HL-60/S4 treated with phorbol 12-myristate 13-acetate at 8.2 ng/mL for 4 days and 3 days (cell line): ENCODE data around the gene UBE2N.

Experiments used
- in situ Hi-C: fragments of 300-500 bp; cut with MboI; formaldehyde crosslinking; loops from 2 replicates; pipeline ENCODE4 v1.15.0; 2022; ENCODE audit warnings: low sequenced_read_pairs

Gene UBE2N

GRCh38 chr12:93390031-93390430 lies 51.7 kb downstream of the UBE2N start:
- in situ Hi-C loops: loop anchor here (25.0 kb wide), 2 partner anchors 278 to 353 kb away; no protein-coding TSS in a partner anchor

DNA sequence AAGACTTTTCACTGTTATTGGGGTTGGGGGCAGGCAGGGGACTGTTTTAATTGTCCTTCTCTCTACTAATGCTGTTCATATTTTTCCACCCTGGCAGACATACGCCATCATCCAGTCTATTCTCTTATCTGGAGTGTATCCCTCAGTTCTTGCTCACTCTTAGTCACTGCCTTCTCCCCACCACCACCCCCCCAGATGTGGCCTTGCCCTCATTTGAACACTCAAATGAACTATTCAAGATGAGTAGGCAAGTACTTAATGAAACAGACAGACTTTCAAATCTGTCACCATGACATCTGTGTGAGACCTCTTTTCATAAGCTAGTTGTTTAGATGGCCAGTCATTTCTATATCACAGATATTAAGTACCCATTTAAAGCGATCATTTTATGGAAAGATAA lies 54.0 kb downstream of the UBE2N start:
- in situ Hi-C loops: loop anchor here (25.0 kb wide), 2 partner anchors 275 to 350 kb away; no protein-coding TSS in a partner anchor

DNA sequence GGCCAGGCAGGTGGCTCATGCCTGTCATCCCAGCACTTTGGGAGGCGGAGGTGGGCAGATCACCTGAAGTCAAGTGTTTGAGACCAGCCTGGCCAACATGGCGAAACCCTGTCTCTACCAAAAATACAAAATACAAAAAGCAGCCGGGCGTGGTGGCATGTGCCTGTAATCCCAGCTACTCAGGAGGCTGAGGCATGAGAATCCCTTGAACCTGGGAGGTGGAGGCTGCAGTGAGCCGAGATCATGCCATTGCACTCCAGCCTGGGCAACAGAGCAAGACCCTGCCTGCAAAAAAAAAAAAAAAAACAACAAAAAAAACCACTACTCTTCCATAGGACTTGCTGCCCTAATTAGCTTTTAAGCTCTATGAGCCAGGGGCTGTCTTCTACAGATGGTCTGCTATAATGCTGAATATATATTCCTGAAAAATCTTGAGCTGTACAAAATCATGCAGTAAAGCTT lies 59.7 kb downstream of the UBE2N start:
- in situ Hi-C loops: loop anchor here (25.0 kb wide), 2 partner anchors 270 to 345 kb away; no protein-coding TSS in a partner anchor

DNA sequence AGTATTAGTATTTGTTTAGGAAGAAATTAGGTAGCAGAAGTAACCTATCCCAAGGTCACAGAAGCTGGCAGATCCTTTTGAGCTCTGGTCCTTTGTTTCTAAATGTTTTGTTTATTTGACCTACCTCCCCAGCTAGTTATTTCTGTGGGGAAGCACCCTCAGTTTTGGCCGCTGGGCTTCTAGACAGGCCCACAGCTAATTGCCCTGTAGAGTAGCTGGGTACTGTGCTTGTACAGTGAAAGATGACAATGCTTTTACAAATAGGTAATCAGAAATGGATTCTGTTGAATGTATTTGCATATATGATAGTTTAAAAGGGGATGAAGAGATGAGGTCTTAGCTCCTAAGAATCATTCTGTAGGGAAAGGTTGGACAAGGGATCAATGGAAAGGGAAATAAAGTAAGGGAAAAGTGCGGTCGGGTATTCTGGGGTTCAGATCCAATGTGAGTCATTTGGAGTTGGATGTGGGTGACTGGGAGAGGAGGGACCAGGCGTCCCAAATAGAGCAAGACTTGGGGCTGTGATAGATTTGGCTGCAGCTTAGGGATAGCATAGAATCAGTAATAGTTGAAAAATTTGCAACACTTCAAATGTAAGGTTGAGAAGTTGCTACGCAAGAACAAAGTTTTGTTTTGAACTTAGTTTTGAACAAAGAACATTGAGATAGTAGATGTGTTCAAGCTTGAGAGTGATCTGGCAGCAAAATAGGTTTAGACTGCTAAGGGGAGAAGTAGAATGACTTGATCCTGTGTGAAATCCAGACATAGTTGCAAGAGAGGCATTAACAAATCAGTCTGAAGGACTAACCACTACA lies 60.4 kb downstream of the UBE2N start:
- in situ Hi-C loops: loop anchor here (25.0 kb wide), 2 partner anchors 269 to 344 kb away; no protein-coding TSS in a partner anchor

GRCh38 chr12:93380480-93381121 lies 61.1 kb downstream of the UBE2N start:
- in situ Hi-C loops: loop anchor here (25.0 kb wide), 2 partner anchors 268 to 343 kb away; no protein-coding TSS in a partner anchor

GRCh38 chr12:93379981-93380361 lies 61.8 kb downstream of the UBE2N start:
- in situ Hi-C loops: loop anchor here (25.0 kb wide), 2 partner anchors 268 to 343 kb away; no protein-coding TSS in a partner anchor

GRCh38 chr12:93379326-93379980 lies 62.3 kb downstream of the UBE2N start:
- in situ Hi-C loops: loop anchor here (25.0 kb wide), 2 partner anchors 267 to 342 kb away; no protein-coding TSS in a partner anchor

GRCh38 chr12:93378998-93379325 lies 62.8 kb downstream of the UBE2N start:
- in situ Hi-C loops: loop anchor here (25.0 kb wide), 2 partner anchors 267 to 342 kb away; no protein-coding TSS in a partner anchor

DNA sequence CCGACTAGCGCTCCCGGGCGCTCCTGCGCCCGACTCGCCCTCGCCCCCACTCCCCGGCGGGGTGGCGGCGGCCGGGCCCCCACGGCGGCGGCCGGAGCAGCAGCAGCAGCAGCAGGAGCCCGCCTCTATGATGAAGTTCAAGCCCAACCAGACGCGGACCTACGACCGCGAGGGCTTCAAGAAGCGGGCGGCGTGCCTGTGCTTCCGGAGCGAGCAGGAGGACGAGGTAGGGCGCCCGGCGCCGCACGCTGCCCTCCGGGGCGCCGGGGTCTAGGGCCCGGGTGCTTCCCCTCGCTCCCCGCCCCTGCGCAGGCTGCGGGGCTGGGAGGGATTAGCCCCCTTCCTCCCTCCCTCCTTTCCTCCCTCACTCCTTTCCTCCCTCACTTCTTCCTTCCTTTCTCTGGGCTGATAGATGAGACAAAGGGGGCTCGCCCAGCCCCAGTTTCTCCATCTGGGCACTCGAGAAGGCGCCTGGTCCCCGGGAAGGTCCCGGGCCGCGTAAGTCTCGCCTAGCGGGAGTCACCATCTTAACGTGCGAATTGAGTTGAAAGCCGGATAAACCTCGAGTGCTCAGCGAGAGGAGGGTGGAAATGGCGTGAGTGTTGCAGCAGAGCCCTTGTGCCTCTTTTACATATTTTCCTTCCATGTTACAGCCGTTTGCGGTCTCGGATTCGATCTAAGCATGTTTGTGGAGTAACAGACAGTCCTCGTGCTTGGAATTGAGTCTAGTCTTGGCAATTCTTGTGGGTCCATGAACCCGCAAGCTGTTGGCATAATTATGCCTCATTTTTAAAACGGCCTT lies 63.4 kb downstream of the UBE2N start:
- in situ Hi-C loops: loop anchor here (25.0 kb wide), 2 partner anchors 266 to 341 kb away; no protein-coding TSS in a partner anchor

- in situ Hi-C loops: loop anchor here (25.0 kb wide), 2 partner anchors 265 to 340 kb away; no protein-coding TSS in a partner anchor
Measured at GRCh38 chr12:93377252-93378195, 64.2 kb downstream of the UBE2N start, which contains the start of gene NUDT4. NUDT4 (plus strand) TSS chr12:93377925; CDS start chr12:93378323, 398 bp downstream.

DNA sequence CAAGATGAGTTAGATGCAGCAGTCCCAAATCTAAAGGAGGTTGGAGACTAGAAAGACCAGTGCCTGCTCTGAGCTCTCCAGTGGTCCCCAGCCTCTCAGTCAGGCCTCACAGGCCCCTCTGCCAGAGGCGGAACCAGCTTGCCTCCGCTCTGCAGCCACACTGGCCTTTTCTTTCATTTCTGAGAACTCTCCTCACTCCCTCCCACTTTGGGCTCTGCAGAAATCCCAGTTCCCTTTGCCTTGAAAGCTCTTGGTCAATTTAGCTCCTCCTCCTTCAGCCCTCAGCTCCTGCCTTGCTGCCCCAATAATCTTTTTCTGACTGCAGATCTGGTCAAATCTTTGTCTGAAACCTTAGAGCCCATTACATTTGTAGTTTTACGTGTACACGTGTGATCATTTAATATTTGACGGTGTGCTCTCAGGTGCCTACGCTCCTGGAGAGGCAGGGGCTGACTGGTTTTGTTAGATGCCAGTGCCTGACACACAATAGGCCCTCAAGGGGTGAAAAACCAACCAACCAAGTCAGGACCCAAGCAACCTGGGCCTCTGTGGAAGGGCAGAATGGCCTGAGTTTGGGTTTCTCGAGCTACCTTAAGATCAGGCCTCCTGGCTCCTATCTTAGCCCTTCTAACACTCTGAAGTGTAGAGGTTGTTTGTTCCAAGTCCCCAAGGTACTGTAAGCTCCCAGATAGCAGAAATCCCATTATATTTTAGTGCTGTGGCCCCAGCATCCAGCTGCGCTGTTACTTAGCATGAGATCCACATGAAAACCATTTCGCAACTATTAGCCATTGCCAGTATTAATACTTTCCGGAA lies 65.1 kb downstream of the UBE2N start:
- in situ Hi-C loops: loop anchor here (25.0 kb wide), 2 partner anchors 264 to 339 kb away; no protein-coding TSS in a partner anchor

DNA sequence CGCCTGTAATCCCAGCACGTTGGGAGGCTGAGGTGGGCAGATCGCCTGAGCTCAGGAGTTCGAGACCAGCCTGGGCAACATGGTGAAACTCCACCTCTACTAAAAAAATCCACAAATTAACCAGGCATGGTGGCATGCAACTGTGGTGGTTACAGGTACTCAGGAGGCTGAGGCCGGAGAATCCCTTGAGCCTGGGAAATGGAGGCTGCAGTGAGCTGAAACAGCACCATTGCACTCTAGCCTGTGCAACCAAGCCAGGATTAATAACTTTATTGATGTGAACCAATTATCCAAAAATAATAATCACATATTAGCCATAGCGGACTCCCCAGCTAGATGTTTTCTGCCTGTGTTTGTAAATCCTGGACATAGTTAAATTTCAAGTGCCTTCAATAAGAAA lies 65.8 kb downstream of the UBE2N start:
- in situ Hi-C loops: loop anchor here (25.0 kb wide), 2 partner anchors 264 to 339 kb away; no protein-coding TSS in a partner anchor

- in situ Hi-C loops: no loop called here
Measured at GRCh38 chr12:93373961-93374656, 67.6 kb downstream of the UBE2N start.

GRCh38 chr12:93370947-93371346 lies 70.8 kb downstream of the UBE2N start:
- in situ Hi-C loops: no loop called here

- in situ Hi-C loops: no loop called here
Measured at GRCh38 chr12:93369505-93369904, 72.2 kb downstream of the UBE2N start.

DNA sequence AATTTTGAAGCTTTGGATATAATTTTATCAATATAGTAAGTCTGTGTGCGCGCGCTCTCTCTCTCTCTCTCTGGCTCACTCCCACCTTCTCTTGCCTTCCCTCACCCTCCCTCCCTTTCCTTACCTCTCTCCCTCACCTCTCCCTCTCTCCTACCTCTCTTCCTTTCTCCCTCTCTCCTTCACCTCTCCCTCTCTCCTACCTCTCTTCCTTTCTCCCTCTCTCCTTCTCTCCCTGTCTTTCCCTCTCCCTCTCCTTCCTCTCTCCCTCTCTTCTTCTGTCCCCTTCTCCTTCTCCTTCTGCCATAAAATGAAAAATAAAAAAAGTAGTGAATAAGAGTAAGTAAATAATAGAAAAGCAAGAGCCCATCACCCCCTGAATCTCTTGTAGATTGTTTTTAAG lies 73.0 kb downstream of the UBE2N start:
- in situ Hi-C loops: no loop called here

DNA sequence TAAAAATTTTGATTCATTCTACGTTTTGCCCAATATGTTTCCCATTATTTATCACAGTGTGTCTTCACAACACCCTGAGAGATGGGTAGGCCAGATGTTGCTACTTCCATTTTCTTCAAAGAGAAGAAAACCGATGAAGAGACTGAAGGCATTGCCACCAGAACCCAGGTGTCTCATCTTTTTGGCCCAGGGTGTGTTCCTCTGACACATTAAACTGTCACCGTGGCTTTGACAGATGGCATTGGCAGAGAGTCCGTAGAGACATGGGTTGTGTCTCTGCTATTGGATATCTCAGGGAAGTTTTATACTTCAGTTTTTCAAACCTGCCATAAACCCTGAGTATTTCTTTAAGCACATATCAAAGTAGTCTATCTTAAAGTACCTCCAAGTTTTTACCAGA lies 75.3 kb downstream of the UBE2N start:
- in situ Hi-C loops: no loop called here
